Panc1 (cell line): ENCODE data around the gene PLD1. TPM values are rescaled to one million over a fixed set of nuclear protein-coding genes. Genes with fewer than 3 reads are reported as not detected.

Source experiments
- ATAC-seq: fragments of 200-7000 bp; cut with Tn5 transposase; 2 replicates; pipeline ENCODE4 v1.9.1; 2020; ENCODE audit warnings: mild to moderate bottlenecking, moderate library complexity
- BruUV-seq: library from RNA; stranded (reverse); fragments of 400-500 nt; replicated peaks from 2 replicates; lab custom pipeline; 2021; lab: Mats Ljungman, UMichigan
- CTCF ChIA-PET: fragments of 300-600 bp; sonication (Branson Sonifier 250); formaldehyde crosslinking; loops from one replicate; lab custom pipeline; 2022; ENCODE audit warnings: antibody characterized with exemption; lab: Charles Lee
- POLR2A ChIA-PET: fragments of 300-600 bp; sonication (Branson Sonifier 250); formaldehyde crosslinking; loops from one replicate; lab custom pipeline; 2022; ENCODE audit warnings: antibody characterized with exemption; lab: Charles Lee
- DNase-seq: peaks from one replicate; pipeline ENCODE4 v3.0.0-alpha.2; 2010; ENCODE audit warnings: low read depth, low spot score
- H3K27ac ChIP-seq: 2 replicates; pipeline ENCODE4 v1.5.1; 2011; ENCODE audit warnings: mild to moderate bottlenecking, low read length, inconsistent platforms
- H3K27me3 ChIP-seq: fragments of 200-500 bp; sonication (Bioruptor generic); 2 replicates; pipeline ENCODE4 v1.6.0; 2014; ENCODE audit warnings: low read length, inconsistent platforms; ENCODE audit not compliant: control insufficient read depth, insufficient read depth
- H3K36me3 ChIP-seq: fragments of 200-500 bp; sonication (Bioruptor generic); 2 replicates; pipeline ENCODE4 v1.5.1; 2014; ENCODE audit warnings: inconsistent platforms, mild to moderate bottlenecking, low read length, moderate library complexity; ENCODE audit not compliant: control insufficient read depth, insufficient read depth
- H3K4me1 ChIP-seq: 2 replicates; pipeline ENCODE4 v1.5.1; 2011; ENCODE audit warnings: inconsistent platforms, mild to moderate bottlenecking, low read length, moderate library complexity; ENCODE audit not compliant: control insufficient read depth, insufficient read depth
- H3K4me3 ChIP-seq, 2 experiments: 2 replicates each; pipeline ENCODE4 v1.5.1; 2011 to 2012; ENCODE audit warnings: low read depth in 2 of 2, low read length in 2 of 2, mild to moderate bottlenecking in 2 of 2, inconsistent platforms in 1 of 2, moderate library complexity in 1 of 2
- H3K9me3 ChIP-seq: fragments of 200-500 bp; sonication (Bioruptor generic); 2 replicates; pipeline ENCODE4 v1.5.1; 2014; ENCODE audit warnings: low read depth, mild to moderate bottlenecking, inconsistent platforms, low read length, moderate library complexity; ENCODE audit not compliant: control insufficient read depth, insufficient read depth
- POLR2AphosphoS5 ChIP-seq: IDR thresholded peaks from 2 replicates; pipeline ENCODE4 v1.6.1; 2012; ENCODE audit warnings: mild to moderate bottlenecking, low read depth, low read length, moderate library complexity
- SIN3A ChIP-seq: IDR thresholded peaks from 2 replicates; pipeline ENCODE4 v1.6.1; 2012; ENCODE audit warnings: low read depth, mild to moderate bottlenecking, low read length, moderate library complexity, borderline replicate concordance; ENCODE audit not compliant: insufficient read depth
- TCF7L2 ChIP-seq: IDR thresholded peaks from 2 replicates; pipeline ENCODE4 v1.6.1; 2011; ENCODE audit warnings: mild to moderate bottlenecking, low read depth, low read length, inconsistent platforms
- in situ Hi-C: cut with HindIII; loops from 2 replicates; pipeline ENCODE4 v1.10.0; 2016; ENCODE audit warnings: low sequenced_read_pairs, low pct_unique_long_range_greater_than_20kb
- intact Hi-C: fragments of 100-400 bp; cut with micrococcal nuclease; formaldehyde crosslinking; loops from one replicate; pipeline ENCODE4 v1.10.0; 2022; ENCODE audit not compliant: unreplicated experiment
- total RNA-seq: library from RNA; stranded (reverse); gene quantifications from one replicate; pipeline ENCODE4 v1.2.1, GENCODE V29; 2021; ENCODE audit not compliant: unreplicated experiment
- TF ChIP-seq, protein P1 (sequence below): fragments of 450-650 bp; IDR thresholded peaks from 2 replicates; pipeline ENCODE4 v1.5.1; 2017; ENCODE audit warnings: mild to moderate bottlenecking
- TF ChIP-seq, protein P2 (sequence below), 2 experiments: IDR thresholded peaks; 2 replicates each; pipeline ENCODE4 v1.6.1; 2011 to 2012; ENCODE audit warnings: low read depth in 2 of 2, control low read depth in 1 of 2, low read length in 1 of 2, mild to moderate bottlenecking in 1 of 2, moderate library complexity in 1 of 2; ENCODE audit not compliant: insufficient read depth in 1 of 2

PLD1 gene
- total RNA-seq, 1 experiment from 2014 or later: 20.6 TPM

DNA sequence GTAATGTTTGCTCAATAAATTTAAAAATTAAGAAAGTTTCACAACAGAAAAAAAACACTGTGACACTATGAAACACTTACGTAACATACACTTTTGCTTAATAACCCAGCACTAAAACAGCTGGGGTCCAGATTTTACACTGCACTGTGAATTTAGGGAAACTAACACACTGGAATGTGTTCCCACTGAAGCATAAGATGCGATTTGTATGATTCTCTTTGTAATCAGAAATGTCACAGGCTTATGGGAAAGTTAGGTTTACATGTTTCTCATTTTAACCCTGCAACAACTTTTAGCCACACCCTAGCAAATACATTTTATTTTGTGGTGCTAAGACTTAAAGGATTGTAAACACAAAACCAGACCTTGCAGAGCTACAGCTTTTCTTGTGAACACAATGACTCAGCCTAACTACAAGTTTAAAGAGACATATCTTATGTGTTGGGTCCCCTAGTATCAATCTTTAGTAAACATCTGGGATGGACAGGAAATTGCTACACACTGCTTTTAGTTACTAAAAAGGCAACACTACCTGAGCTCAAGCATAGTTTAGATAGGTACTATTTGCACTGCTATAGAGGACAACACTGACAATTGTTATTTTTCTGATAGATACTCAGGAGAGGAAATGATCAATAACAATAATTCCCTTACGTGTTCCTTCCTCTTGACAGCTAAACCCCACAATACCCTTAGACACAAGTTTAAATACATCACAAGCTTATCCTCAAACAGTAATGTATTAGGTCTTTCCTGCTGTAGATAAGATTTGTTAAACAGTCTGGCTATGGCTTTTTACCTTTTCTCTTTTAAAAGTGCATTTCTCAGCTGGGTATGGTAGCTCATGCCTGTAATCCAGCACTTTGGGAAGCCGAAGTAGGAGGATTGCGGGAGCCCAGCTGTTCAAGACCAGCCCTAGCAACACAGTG is 3.8 kb downstream of the PLD1 start:
- POLR2A ChIA-PET: interaction anchor here (1.1 kb wide), 1 partner anchor 18 kb away, joined by 3 read pairs; no protein-coding TSS in a partner anchor
- TF ChIP-seq POLR2AphosphoS5: peak; percentile 52; the same call in 1 of the 2 replicates
- TF ChIP-seq, protein P1, sequence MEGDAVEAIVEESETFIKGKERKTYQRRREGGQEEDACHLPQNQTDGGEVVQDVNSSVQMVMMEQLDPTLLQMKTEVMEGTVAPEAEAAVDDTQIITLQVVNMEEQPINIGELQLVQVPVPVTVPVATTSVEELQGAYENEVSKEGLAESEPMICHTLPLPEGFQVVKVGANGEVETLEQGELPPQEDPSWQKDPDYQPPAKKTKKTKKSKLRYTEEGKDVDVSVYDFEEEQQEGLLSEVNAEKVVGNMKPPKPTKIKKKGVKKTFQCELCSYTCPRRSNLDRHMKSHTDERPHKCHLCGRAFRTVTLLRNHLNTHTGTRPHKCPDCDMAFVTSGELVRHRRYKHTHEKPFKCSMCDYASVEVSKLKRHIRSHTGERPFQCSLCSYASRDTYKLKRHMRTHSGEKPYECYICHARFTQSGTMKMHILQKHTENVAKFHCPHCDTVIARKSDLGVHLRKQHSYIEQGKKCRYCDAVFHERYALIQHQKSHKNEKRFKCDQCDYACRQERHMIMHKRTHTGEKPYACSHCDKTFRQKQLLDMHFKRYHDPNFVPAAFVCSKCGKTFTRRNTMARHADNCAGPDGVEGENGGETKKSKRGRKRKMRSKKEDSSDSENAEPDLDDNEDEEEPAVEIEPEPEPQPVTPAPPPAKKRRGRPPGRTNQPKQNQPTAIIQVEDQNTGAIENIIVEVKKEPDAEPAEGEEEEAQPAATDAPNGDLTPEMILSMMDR: no peak
- peak; percentile 57 for TF ChIP-seq TCF7L2
- no peak for TF ChIP-seq SIN3A
- TF ChIP-seq, protein P2, sequence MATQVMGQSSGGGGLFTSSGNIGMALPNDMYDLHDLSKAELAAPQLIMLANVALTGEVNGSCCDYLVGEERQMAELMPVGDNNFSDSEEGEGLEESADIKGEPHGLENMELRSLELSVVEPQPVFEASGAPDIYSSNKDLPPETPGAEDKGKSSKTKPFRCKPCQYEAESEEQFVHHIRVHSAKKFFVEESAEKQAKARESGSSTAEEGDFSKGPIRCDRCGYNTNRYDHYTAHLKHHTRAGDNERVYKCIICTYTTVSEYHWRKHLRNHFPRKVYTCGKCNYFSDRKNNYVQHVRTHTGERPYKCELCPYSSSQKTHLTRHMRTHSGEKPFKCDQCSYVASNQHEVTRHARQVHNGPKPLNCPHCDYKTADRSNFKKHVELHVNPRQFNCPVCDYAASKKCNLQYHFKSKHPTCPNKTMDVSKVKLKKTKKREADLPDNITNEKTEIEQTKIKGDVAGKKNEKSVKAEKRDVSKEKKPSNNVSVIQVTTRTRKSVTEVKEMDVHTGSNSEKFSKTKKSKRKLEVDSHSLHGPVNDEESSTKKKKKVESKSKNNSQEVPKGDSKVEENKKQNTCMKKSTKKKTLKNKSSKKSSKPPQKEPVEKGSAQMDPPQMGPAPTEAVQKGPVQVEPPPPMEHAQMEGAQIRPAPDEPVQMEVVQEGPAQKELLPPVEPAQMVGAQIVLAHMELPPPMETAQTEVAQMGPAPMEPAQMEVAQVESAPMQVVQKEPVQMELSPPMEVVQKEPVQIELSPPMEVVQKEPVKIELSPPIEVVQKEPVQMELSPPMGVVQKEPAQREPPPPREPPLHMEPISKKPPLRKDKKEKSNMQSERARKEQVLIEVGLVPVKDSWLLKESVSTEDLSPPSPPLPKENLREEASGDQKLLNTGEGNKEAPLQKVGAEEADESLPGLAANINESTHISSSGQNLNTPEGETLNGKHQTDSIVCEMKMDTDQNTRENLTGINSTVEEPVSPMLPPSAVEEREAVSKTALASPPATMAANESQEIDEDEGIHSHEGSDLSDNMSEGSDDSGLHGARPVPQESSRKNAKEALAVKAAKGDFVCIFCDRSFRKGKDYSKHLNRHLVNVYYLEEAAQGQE (IDR thresholded peaks at IDR 0.05; ENCODE audit: insufficient read depth in 1 of 2, low read depth in 2 of 2, low read length in 1 of 2): no peak
- H3K9me3 ChIP-seq: no peaks in the 10 kb centered on the region
- H3K27me3 ChIP-seq: no peaks in the 10 kb centered on the region
- peaks cover 64% of the 10 kb centered on the region for H3K4me1 ChIP-seq
- DNase-seq (peak; percentile 79), ATAC-seq (peak; percentile 11; the same call in 1 of the 2 replicates)
- H3K27ac ChIP-seq: peak overlapping the region; percentile 77
- H3K36me3 ChIP-seq: no peaks in the 10 kb centered on the region
- in situ Hi-C loops (no loop called here), intact Hi-C loops (no loop called here)
- CTCF ChIA-PET: no interaction called here
- peak overlapping the region in 1 of 2 experiments; percentile 9; a peak in 1 of 4 replicates for H3K4me3 ChIP-seq
- TSS peak; percentile 37 for BruUV-seq

GRCh38 chr3:171805687-171806086 is 4.6 kb downstream of the PLD1 start:
- ATAC-seq (no peak), DNase-seq (no peak)
- no peaks in the 10 kb centered on the region for H3K36me3 ChIP-seq
- intact Hi-C loops (no loop called here), in situ Hi-C loops (no loop called here)
- no peak overlapping the region for H3K4me3 ChIP-seq
- peak overlapping the region; percentile 77 for H3K27ac ChIP-seq
- TF ChIP-seq POLR2AphosphoS5 (no peak), SIN3A (no peak)
- no peaks in the 10 kb centered on the region for H3K9me3 ChIP-seq
- ChIA-PET POLR2A (no interaction called here), CTCF (no interaction called here)
- no peaks in the 10 kb centered on the region for H3K27me3 ChIP-seq
- BruUV-seq: no TSS peak
- H3K4me1 ChIP-seq: peaks cover 65% of the 10 kb centered on the region
